Frontal cortex (tissue), 4 donors: ENCODE measurements around the gene DPP10. TPM values are rescaled to one million over a fixed set of nuclear protein-coding genes. Genes with fewer than 3 reads are reported as not detected.
"Not testable (repeated sequence)": the region's sequence is repeated elsewhere in the genome, so short reads cannot be mapped to it uniquely, and the experiment has no call there.

Source experiments
- DNase-seq, 2 donors: peaks; one replicate each; pipeline ENCODE4 v3.0.0; 2012; ENCODE audit warnings: low spot score in 2 of 2
- FAIRE-seq: peaks from 2 replicates; lab custom pipeline; 2012; peaks lifted over from hg19 to GRCh38; lab: Jason Lieb, UNC
- total RNA-seq: library from RNA; depleted of rRNA; stranded (reverse); fragments of >200 nt; gene quantifications from one replicate; pipeline ENCODE4 v1.2.3, GENCODE V29; 2014
- donor health status: control.
- donor health status: control.
- donor health status: control.

Gene DPP10
- total RNA-seq, 1 donor from 2014 or later = 74.6 TPM

GRCh38 chr2:114926303-114926702 lies 483.9 kb downstream of the DPP10 start:
- DNase-seq (no peak), FAIRE-seq (no peak)

GRCh38 chr2:114929225-114929624 lies 486.8 kb downstream of the DPP10 start:
- no peak for FAIRE-seq
- DNase-seq = no peak

DNA sequence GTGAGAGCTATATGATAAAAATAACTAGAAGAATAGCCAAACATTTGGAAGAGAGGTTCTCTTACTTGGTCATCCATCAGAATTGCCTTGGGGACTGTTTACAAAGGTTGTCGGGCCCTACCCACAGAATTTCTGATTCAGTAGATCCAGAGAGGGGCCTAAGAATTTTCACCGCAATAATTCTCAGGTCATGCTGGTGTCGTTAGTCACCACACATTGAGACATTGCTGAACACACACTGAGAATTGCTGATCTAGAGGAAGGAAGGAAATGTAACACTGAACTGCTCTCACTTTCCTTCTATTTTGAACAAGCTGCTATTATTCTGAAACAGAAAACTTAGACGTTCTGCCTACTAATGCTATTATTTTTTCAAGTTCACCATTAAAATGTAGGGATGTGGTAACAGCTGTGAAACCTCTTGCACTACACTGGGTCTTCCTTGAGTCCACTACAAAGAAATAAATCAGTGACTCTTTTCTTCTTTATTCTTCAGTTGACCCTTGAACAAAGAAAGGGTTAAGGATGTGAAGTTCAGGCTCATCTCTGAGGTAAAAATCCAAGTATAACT lies 491.3 kb downstream of the DPP10 start:
- DNase-seq (no peak), FAIRE-seq (no peak)

DNA sequence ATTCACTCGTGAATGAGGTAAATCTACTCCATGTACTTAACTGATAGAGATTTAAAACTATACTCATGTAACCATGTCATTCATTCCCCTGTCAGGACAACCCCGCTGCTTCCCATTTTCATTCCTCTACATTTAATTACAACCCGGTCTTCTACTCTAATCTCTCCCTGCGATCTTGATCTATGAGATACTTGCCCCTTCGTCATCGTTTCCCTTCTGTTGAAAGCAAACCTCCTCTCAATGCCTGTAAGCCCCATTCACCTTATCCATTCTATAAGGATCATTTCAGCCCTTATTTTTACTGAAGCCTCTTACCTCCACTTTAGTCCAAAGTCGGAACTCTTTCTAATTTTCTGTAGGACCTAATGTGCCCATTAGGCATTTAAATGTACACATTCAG lies 492.6 kb downstream of the DPP10 start:
- DNase-seq = no peak
- FAIRE-seq = no peak

DNA sequence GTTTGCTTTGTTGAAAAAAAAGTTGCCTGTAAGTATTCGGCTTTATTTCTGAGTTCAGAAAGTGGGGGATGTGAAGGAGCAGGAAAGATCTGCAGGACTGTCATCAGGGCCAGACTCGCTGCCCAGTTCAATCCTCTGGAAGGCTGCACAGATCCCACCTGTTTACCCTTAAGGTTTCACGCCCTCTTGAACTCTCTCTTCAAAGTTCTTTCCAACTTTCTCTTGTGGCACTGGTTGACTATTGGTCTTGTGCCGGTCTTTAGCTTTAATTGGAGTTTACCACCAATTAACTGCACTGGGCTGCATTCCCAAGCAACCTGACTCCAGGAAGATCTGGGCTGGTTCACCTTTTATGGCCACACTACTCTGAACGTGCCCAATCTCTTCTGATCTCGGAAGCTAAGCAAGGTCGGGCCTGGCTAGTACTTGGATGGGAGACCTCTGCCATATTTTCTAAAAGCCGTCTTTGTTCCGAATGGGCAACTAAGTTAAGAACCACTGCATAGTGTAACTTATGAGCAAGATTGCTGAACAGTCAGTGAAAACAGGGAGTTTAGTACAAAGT lies 495.0 kb downstream of the DPP10 start:
- no peak for DNase-seq
- FAIRE-seq = no peak

- FAIRE-seq = peak; percentile 45
Measured at GRCh38 chr2:114940785-114941458, 498.5 kb downstream of the DPP10 start.

DNA sequence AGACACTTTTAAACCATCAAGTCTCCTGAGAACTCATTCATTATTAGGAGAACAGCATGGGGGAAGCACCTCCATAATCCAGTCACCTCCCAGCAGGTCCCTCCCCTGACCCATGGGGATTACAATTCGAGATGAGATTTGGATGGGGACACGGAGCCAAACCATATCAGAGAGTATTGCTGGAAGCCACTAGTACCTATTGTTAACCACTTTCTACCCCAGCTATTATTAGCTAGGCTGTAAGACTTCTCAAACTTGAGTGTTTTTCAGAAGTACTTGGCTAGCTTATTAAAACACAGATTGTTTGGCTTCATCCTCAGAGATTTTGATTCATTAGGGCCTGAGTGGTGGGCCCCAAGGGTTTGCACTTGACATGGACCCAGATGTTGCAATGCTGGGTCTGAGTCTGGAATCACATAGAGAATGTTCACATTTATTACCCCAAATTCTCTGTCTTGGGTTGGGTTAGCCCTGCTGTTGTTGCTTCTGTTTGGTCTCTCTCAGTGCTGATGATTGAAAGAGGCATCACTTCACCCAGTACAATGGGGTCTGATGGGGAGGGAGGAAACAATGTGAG lies 506.9 kb downstream of the DPP10 start:
- DNase-seq (no peak), FAIRE-seq (no peak)

More at GRCh38 chr2:114940785-114941458, 498.5 kb downstream of the DPP10 start:
- no peak for DNase-seq

GRCh38 chr2:114960389-114960788 lies 517.9 kb downstream of the DPP10 start:
- DNase-seq = no peak
- no peak for FAIRE-seq

- DNase-seq = no peak
- no peak for FAIRE-seq
Measured at GRCh38 chr2:114962532-114962931, 520.1 kb downstream of the DPP10 start.

DNA sequence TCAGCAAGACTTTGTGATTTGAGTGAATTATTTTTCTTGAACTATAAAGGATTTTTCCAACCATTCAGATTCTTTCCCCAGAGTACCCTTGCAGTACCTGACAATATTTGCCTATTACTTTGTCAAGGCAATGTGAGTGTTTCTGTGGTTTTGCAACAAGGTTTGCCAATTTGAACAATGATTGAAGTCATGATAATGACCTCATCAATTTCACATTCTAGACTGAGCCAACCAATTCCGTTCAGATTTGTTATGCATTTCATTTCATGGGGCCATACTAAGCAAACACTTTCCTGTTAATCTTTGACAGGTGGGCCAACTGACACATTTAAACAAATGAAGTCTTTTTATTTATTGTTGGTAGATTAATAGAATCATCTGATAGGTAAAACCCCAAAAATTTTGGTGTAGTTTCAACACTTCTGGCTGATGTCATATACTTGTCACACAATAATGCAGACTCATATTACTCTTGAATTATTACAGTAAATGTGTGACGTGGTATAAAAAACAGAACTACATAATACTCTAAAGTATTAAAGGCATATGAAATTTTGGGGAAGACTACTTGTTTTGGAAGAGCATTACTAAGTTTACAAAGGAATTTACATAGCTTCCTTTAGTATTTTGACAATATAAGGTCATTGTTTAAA lies 526.4 kb downstream of the DPP10 start:
- DNase-seq (no peak), FAIRE-seq (no peak)

DNA sequence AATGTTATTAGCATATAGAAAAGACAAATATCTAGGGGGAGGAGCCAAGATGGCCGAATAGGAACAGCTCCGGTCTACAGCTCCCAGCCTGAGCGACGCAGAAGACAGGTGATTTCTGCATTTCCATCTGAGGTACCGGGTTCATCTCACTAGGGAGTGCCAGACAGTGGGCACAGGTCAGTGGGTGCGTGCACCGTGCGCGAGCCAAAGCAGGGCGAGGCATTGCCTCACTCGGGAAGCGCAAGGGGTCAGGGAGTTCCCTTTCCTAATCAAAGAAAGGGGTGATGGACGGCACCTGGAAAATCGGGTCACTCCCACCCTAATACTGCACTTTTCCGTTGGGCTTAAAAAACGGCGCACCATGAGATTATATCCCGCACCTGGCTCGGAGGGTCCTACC lies 561.9 kb downstream of the DPP10 start:
- FAIRE-seq, DNase-seq: not testable (repeated sequence)

DNA sequence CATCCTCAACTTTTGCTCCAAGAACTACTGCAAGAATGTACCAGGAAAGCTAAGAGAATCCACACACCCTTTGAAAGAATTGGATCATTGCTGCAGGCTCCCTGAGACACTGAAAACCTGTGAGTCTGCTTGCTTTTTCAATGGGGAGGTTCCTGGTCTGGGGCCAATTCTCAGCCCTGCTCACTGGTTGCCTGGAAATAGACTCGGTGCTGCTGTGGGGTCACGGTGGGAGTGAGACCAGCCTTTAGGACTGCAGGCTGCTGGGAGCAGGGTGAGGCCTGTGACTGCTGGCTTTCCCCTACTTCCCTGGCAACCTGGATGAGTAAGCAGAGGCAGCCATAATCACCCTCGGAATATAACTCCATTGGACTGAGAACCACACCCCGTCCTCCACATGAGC lies 569.3 kb downstream of the DPP10 start:
- DNase-seq = no peak

GRCh38 chr2:115022013-115022412 lies 579.6 kb downstream of the DPP10 start:
- not testable (repeated sequence) for FAIRE-seq, DNase-seq

More for the DNA sequence above, 569.3 kb downstream of the DPP10 start:
- FAIRE-seq = no peak

- FAIRE-seq = no peak
Measured at GRCh38 chr2:115034801-115035200, 592.4 kb downstream of the DPP10 start.

GRCh38 chr2:115036818-115037217 lies 594.4 kb downstream of the DPP10 start:
- DNase-seq (no peak), FAIRE-seq (no peak)

More at GRCh38 chr2:115034801-115035200, 592.4 kb downstream of the DPP10 start:
- no peak for DNase-seq

- FAIRE-seq = no peak
Measured at GRCh38 chr2:115057473-115057872, 615.0 kb downstream of the DPP10 start.

GRCh38 chr2:115070002-115070401 lies 627.6 kb downstream of the DPP10 start:
- FAIRE-seq = no peak
- no peak for DNase-seq

More at GRCh38 chr2:115057473-115057872, 615.0 kb downstream of the DPP10 start:
- DNase-seq = no peak

DNA sequence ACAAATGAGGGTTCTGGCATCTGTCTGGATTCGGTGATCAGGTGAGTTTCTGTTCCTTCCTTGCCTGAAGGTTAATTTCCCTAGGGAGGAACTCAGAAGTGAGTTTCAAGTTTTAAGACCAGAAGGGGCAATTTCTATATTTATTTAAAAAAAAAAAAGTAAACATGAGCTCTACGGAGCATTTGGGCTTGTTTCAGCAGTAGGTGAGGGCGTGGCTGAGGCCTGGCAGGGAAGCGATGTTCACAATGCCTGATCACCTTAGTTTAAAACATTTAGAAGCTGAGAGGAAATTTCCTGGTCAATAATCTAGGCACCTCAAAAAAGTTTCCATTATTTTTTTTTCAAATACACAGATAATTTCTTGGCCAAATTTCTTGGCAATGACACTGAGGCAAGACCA lies 629.1 kb downstream of the DPP10 start:
- FAIRE-seq (no peak), DNase-seq (no peak)

GRCh38 chr2:115075800-115076199 lies 633.4 kb downstream of the DPP10 start:
- FAIRE-seq (no peak), DNase-seq (no peak)

DNA sequence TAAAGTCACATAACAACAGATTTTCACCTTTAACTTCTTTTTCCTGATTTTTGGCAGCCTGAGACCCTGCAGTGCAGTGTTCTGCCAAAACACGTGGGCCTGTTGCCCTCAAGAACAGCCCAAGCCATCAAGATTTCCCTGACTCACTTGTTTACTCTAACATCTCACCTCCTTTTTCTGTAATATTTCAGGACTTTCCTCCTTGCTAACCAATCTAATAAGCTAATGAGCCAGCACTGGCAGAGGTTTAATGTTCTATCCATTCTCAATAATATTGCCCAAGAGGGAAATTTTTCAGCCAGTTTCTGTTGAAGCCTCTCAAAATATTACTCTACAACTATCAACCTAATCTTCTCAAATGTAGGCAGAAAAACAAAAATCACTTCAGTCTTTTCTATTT lies 635.2 kb downstream of the DPP10 start:
- FAIRE-seq (no peak), DNase-seq (no peak)
